A172 (cell line): ENCODE data around the gene CD9. TPM values are rescaled to one million over a fixed set of nuclear protein-coding genes. Genes with fewer than 3 reads are reported as not detected.
"Not testable (repeated sequence)": the region's sequence is repeated elsewhere in the genome, so short reads cannot be mapped to it uniquely, and the experiment has no call there.

Experiments used
- DNase-seq: peaks from one replicate; pipeline ENCODE4 v3.0.0-alpha.2; 2015; ENCODE audit warnings: low spot score
- total RNA-seq: library from RNA; depleted of rRNA; stranded (reverse); fragments of >200 nt; shearing (Covaris generic); gene quantifications from 2 replicates; pipeline ENCODE4 v1.2.3, GENCODE V29; 2014

CD9 gene
- total RNA-seq, 1 experiment from 2014 or later = 128 TPM

GRCh38 chr12:6180268-6181051 lies 19.7 kb upstream of the CD9 start:
- peak; percentile 61 for DNase-seq

DNA sequence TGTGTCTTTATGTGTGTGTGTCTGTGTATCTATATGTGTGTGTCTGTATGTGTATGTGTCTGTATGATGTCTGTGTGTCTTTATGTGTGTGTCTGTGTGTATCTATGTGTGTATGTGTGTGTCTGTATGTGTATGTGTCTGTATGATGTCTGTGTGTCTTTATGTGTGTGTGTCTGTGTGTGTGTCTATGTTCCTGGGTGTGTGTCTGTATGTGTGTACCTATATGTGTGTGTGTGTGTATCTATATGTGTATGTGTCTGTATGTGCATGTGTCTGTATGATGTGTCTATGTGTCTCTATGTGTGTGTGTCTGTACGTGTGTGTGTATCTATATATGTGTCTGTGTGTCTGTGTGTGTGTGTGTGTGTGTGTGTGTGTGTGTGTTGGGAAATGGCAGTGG lies 19.0 kb upstream of the CD9 start:
- no peak for DNase-seq

GRCh38 chr12:6181583-6182278 lies 18.5 kb upstream of the CD9 start:
- DNase-seq = no peak

DNA sequence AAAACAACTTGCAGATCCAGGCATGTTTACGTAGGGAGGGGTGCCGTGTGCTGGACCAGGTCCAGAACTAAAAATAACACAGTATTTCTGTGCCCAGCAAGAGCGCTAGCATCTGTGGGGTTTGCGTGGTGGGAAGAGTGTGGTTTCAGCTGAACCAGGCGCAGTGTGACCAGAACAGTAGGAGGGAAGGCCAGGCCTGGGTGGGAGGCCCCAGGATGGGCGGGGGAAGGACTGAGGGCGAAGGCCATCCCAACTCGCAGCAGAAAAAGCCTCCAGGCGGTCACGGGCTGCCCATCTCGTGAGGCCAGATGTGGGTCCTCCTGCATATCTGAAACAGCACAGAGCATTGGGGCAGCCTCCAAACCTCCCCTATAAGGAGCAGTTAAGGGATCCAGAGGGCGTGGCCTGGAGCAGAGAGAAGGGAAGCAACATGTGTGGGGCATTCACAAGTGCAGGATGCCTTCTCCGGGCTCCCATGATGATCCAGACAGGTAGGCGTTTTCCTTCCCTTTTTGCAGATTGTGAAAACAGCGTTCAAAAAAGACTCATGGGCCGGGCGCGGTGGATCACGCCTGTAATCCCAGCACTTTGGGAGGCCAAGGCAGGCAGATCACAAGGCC lies 17.8 kb upstream of the CD9 start:
- DNase-seq = peak; percentile 26

DNA sequence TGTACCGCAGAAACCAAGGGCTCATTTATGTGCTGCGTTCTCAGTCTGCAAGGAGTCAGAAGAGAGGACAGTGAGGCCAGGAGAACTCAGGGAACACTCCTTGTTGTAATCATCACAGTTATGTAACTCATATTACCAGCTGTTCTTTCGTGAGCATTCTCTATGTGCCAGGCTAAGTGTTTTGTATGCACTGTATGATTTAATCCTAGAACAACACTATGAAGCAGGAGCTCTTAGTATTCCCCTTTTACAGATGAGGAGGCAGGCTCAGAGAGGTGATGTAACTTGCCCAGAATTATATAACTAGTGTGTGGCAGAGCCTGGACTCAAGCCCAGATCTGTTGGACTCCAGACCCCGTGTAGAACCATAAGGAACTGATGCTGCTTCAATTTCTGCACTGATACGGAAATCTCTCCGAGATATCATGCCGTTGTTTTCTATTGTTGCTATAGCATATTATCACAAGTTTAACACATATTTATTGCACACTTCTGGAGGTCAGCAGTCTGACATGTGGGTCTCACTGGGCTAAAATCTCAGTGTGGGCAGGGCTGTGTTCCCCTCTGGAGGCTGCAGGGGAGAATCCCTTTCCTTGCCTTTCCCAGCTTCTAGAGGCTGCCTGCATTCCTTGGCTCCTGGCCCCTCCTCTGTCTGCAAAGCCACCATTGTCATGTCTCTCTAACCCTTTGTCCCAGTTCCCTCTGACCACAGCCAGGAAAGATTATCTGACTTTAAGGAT lies 16.3 kb upstream of the CD9 start:
- DNase-seq = no peak

DNA sequence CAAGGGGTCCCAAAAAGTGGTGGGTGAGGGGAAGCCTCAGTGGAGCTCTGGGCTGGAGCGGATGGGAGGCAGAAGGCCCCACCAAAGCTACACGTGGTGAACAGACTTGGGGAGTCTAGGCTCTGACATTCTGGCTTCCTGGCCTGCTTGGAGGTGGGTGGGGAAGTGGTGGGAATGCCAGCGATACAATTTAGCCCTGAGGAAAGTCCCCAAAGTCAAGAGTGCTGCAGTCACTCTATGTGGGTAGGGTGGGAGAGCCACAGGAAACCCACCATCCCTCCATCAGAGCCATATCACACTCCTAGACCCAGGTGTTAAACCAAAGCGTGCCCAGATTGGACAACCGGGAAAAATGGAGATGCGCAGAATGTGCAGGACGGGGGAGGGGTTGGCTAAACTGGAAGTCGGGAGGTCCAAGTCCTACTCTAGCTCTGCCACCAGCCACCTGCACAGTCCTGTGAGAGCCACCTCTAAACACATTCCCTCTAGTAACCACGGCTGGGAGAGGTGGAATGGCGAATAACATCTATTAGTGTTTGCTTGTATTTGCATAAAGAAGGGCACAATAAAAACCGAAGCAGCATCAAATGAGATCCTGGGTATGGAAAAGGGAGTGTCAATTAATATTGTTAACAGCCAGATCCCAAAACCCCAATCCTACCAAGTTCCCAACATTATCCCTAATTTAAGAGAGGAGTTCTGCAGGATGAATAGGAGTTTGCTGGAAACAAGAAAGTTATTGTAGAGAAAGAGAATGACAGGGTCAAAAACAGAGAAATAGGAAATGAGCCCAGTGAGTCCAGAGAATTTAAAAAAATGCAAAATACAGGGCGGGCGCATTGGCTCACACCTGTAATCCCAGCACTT lies 14.0 kb upstream of the CD9 start:
- DNase-seq = no peak

DNA sequence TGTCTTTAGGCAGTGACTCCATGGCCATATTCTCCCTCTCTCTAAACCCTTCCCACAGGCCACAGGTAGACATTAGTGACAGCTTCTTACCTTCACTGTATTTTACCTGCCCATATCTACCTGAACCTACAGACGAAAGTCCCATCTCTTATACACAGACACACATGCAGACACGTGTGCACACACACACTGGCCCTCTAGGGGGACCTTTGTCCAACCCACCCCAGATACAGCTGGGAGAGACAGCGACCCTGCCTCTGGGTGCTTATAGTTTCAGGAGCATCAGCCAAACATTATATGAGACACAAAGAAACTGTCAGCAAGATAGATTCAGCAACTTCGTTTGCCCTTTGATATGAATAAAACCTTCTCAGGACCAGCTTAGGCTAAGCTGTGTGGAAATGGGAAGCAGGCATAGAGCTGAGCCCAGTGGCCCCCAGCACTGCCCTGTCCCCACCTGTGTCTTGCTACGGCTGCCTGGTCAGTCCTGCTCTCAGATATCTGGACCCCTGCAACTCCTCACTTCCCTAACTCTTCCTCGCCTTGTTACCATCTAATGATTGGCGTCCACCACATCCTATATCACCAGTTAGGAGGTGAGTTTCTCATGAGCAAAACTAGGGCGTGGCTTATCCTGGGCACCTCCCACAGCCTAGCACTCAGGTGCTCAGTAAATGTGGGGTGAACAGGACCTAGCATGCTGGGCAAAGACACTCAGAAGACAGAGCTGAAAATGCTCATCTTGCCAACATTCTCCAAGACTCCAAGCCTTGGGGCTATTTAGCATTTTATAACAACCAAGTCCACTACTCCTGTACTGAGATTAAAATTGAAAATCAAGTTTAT lies 12.0 kb upstream of the CD9 start:
- no peak for DNase-seq

DNA sequence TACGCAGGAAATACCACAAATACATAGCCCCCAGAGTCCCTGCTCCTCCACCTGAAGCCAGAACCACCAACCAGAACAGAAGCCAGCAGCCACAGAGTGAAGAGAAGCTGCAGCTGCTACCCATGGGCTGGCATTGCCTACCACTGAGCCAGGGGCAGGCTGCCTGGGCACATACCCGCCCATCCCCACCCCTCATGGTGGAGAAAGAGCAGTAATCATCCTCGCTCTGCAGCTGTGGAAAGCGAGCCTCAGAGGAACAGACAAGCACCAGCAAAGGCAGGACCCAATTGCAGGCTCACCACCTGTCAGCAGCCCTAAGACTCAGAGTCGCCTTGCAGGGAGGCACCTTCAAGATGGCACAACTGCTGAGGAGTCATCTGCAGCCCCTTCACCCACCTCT lies 11.2 kb upstream of the CD9 start:
- DNase-seq = no peak

- not testable (repeated sequence) for DNase-seq
Observed at GRCh38 chr12:6189952-6190598, 10.1 kb upstream of the CD9 start.

GRCh38 chr12:6190767-6191530 lies 9.3 kb upstream of the CD9 start:
- not testable (repeated sequence) for DNase-seq

DNA sequence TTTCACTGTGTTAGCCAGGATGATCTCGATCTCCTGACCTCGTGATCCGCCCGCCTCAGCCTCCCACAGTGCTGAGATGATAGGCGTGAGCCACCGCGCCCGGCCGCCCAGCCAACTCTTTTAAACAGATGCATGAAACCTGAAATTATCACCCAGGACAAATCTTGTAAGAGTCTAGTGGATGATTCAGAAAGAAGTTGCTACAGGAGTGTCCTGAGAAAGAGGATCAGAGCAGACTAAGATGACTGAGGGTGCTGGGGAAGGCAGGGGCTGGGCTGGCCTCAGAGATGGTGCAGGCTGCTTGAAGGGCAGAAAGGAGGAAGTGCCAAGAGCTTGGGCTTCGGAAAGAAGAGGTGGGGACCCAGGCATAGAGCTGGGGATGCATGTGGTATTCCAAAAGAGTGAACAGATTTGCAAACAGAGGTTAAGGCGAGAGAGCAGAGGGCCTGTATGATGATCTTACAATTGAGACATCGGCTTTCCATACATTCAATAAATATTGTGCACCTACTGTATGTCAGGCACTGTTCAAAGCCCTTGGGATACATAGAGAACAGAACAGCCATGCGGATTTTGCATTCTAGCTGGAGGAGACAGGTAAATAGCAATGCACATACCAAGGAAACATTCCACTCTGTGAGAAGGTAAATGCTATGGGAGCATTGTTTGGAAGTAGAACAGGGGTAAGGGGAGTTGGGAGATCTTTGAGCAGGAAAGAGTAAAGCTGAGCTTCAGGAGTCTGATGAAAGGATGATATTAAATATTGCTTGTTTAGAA lies 7.4 kb upstream of the CD9 start:
- no peak for DNase-seq

- no peak for DNase-seq
Observed at GRCh38 chr12:6193853-6194815, 6.1 kb upstream of the CD9 start.

DNA sequence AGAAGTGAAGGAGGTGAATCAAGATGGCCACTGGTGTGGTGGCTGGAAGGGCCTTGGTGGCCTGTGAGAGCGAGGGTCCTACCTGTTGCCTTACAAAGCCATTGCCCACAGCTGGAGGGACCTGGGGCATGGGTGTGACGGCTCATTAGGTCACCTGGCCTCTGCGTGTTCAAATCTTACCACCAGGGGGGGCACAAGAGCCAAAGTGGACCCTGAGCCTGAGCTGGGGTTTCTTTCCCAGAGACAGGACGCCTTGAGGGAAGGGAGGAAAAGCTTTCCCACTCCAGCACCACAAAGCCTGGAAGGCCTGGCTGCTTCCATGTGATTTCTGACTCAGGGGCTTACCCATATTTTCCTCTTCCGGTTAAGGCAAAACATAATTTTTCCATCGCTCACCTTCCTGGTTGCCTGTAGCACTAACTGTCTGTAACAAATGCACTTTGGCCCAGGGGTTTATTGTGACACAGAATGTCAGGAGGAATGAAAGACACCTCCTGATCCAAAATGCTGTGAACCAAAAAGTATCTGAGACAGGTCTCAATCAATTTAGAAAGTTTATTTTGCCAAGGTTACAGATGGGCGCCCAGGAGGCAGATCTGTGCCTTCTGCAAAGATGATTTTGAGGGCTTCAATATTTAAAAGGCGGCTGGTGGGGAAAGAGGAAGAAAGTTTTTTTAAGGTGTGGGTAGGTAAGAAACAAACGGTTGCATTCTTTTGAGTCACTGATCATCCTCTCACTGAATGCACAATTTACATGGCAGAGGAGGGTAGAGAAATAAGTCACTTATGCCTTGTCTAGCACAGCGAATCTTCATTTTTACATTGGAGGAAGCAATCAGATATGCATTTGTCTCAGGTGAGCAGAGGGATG lies 4.3 kb upstream of the CD9 start:
- DNase-seq = peak; percentile 79

- no peak for DNase-seq
Observed at GRCh38 chr12:6198051-6198450, 2.1 kb upstream of the CD9 start.

DNA sequence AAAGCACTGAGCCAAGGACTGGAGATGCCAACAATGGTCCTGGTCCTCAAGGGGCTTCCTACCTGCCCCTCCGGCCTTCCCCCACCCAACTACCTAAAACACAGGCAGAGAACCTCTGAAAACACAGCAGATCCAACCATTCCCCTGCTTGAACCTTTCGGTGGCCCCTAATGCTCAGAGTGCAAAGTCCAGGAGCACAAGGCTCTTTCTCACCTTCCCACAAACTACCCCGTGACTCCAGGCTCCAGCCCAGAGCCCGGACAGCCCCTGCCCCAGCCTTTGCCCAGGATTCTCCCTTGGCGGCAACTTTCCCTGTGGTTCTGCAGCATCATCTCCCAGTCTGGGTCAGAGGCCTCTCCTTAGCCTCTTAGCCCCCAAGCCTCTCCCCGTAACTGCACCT lies 1.6 kb upstream of the CD9 start:
- no peak for DNase-seq

DNA sequence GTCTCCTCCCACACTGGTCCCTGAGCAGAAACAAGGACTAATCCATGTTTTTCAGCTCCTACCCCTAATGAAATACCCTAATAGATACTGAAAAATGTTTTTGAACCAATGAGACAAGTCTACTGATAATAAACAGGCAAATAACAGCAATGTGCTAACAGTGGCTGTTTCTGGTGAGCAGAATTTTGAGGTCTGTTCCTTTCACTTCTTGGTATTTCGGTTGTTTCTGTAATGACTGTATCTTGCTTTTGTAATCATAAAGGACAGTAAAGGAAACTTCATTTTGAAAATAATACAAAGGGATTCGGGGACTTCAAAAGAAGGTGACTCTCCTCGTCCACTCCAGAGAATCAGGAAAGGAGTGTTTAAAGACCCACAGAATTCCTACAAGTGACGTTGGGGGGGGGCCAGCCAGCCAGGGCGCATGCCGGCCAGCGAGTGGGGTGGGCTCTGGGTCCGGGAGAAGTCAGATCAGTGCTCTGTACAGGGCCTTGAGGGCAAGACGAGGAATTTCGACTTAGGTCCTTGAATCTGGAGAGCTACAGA lies 1.1 kb upstream of the CD9 start:
- DNase-seq = no peak
